Inferior parietal cortex (tissue), 1 donor: ENCODE results near the gene RPL38.
A peak's percentile ranks its signal among the peaks of the same experiment; 100 is the strongest.

Source experiments
- DNase-seq: peaks from one replicate; pipeline ENCODE4 v3.0.0-alpha.2; 2016; ENCODE audit errors: extremely low spot score

The RPL38 gene

DNA sequence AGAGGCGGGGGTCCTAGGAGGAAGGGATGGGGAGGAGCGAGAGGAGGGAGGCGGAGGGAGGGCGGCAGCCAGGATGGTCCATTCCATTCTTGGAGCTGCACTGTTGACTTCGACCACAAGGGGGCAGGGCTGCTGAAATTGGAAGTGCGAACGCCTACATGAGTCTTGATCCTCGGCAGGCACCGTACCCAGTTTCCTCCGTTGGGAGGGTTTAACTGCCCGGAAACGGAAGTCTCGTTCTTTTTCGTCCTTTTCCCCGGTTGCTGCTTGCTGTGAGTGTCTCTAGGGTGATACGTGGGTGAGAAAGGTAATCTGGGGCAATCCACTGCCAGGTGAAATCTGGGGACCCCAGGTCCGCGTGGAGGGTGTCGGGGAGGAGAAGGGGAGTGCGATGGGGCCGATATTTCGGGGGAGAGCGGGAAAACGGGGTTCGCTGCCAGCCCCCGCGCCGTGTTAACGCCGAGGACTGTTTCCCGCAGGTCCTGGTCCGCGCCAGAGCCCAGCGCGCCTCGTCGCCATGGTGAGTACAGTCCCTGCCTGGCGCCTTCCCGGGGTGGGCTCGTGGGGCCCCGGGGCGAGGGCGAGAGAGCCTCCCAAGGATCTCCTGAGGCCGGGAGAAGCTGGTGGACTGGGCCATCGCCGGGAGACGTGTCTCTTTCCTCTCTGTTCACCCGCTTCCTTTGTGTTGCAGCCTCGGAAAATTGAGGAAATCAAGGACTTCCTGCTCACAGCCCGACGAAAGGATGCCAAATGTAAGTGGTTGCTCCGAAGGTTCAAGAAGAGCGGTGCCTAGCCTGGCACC is at the start of gene RPL38:
Gene RPL38, plus strand, starts transcription at position 240 of the 802 bp plus-strand sequence. Its CDS starts 278 bp downstream, at position 518.
- DNase-seq, result peak; percentile 99

DNA sequence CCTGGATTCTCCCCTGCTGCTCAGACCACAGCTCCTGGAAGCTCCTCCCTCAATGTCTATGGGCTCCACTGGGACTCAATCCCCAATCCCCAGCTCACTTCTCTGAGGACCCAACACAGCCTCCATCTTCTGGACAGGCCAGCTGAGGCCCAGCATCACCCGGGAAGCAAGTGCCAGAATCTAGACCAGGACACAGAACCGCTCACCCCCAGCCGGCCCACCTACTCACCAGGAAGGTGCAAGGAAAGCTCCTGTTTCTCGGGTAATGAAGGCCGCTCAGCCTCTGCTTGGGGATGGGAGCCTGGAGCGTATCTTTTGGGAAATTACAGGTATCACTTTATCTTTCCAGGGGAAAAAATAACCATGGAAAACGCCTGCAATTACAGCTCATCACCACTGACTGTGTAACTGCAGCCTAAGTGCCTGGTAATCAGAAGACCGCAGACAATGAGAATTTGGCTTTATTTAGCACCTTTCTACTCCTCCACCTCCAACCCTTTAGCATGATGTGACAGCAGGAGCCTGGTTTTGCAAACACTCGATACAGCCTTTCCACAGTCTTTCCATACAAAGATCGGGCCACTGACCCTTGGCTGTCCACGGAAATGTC is 49.6 kb upstream of the RPL38 start:
- DNase-seq, result no peak

DNA sequence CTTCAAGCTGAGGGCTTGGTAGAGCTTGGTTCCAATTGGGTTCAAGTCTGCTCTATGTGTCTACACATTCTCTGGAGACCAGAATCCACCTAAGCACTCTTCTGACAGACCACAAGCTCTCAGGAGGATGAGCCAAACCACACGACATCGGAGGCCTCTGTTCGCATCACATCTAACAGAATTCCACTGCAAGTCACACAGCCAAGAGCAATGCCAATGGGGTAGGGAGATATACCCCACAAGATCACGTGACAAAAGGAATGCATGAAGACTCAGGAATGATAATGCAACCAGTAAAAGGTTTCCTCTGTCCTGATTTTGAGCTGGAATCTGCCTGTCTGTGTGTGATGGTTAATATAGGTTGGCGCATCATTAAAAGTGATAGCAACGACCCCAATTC is 46.6 kb upstream of the RPL38 start:
- DNase-seq, result no peak

DNA sequence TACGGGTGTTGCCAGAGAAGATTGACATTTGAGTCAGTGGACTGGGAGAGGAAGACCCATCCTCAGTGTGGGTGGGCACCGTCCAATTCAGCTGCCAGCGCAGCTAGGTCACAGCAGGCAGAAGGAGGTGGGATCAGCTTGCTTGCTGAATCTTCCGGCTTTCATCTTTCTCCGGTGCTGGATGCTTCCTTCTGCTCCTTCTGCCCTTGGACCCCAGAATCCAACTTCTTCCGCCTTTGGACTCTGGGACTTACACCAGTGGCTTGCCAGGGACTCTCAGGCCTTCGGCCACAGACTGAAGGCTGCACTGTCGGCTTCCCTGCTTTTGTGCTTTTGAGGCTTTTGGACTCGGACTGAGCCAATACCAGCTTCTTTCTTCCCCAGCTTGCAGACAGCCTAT is 46.1 kb upstream of the RPL38 start:
- no peak for DNase-seq

DNA sequence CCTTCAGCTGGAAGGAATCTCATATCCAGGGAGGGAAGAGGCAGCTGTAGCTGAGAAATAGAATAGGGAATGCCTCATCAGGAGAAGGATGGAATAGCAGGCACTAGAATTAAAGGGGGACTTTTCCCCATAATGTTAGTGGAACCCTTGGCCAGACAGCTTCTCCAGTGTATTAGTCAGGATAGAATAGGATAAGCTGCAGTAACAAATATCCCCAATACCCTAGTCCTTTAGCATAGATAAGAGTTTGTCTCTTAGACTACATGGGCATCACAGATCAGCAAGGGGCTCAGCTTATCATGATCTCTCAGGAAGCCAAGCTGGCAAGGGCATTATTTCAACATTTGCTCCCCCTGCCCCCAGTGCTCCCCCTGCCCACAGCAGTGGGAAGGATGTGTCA is 44.7 kb upstream of the RPL38 start:
- no peak for DNase-seq

DNA sequence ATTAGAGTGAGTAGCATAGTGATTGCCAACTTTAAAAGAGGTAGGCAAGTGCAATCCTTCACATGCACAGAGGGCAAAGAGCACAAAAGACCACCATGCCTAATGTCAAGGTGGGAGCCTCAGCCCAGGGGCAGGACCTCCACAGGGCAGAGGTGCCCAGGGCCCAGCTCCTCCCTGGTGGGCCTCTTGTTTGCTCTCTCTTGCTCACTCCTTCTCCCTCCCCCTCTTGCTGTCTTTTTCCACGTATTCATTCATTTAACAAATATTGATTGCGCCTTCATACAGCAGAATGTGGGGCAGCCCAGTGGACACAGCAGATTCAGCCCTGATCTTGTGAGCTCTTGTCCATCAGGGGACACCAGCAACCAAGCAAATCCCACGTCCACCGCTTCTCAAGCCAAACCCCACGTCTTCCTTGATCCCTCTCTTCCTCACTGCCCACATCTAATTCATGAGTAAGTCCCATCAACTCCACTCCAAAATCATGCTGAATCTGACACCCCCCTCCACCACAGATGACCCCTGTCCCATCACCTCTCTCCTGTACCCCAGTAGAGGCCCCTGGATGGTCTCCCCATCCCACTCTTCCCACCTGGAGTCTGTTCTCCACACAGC is 44.1 kb upstream of the RPL38 start:
- no peak for DNase-seq

DNA sequence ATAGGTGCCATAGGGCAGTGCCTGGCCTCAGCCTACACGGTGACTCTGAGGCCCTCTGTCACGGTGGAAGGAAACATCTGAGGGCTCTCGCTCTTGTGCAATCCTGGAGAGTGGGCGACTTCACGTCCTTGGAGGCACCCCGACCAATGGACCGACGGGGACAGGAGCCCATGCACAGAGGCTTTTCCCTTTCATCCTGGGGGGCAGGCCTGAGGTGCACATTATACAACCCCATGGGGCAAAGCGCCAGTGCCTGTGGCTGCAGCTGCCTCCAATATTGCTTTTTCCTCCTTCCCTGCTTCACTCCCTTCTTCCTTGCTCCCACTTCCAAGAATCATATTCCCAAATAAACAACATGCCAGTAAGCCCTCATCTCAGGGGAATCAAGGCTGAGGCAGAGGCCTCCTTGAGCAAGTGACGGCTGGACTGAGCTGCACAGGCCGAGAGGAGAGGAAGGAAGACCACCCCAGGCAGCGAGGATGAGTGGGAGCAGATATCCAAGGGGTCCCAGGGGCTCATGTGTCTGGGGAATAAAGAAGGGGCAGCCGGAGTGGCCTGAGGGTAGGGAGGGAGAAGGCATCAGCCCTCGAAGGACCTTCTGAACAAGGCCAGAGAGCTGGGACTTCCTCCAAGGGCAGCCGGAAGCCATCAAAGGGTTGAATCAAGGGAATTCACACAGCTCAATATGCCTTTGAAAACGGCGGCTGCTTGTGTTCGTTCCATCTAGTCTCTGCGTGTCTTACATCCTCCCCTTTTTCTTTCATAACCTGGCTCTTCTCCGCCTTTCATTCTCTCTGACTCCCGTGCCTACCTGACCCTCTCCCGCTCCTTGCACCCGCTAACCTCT is 42.6 kb upstream of the RPL38 start:
- no peak for DNase-seq

DNA sequence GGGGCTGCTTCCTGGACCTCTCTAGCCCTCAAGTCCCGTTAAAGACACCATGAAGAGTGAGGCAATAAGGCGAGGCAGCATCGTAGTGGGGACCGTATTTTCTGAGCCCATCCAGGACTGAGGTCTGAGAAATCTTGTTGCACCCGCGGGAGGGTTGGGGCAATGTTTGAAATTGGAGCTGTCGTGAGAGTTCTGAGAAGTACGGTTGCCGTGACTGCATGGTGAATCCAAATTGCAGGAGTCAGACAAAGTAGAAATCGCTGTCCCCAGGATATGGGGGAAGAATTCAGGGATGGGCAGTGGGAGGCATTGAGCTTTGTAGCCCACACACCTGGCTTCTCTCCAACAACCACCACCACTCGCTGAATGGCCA is 42.0 kb upstream of the RPL38 start:
- DNase-seq, result no peak

DNA sequence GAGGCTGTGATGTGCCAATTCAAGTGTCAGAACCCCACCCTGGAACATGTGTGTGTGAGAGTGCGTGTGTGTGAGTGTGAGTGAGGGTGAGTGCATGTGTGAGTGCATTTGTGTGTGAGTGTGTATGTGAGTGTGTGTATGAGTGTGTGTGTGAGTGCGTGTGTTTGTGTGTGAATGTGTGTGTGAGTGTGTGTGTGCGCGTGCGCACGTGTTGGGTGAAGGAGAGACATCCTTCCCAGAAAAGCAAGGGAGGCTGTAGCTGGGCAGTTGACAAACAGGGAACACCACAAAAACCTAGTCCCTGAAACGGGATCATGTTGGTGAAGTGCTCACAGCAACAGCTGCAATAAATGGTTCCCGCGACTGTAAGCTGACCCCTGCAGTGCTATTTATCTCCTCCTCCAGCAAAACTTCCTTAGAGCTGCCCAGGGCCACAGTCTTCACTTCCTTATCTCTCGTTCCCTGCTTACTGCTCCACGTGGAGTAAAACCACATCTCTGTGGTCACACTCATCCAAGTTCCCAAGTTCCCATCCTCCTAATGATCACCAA is 40.1 kb upstream of the RPL38 start:
- no peak for DNase-seq

DNA sequence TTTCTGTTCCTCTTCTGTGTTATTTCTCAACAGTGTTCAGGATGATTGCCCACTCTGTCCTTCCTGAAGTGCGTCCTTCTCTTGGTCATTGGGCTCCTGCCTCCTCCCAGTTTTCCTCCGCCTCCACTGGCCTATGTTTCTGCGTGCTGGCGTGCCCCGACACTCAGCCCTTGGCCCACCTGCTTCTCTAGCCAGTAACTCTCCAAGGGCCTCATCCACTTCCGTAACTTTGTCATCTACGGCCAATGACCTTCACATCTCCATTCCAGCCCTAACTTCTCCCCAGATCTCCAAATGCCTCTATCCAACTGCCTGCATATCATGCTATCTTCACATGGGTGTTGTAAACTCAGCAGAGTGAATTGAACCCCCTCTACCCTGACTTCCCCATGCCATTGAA is 39.6 kb upstream of the RPL38 start:
- DNase-seq, result no peak

DNA sequence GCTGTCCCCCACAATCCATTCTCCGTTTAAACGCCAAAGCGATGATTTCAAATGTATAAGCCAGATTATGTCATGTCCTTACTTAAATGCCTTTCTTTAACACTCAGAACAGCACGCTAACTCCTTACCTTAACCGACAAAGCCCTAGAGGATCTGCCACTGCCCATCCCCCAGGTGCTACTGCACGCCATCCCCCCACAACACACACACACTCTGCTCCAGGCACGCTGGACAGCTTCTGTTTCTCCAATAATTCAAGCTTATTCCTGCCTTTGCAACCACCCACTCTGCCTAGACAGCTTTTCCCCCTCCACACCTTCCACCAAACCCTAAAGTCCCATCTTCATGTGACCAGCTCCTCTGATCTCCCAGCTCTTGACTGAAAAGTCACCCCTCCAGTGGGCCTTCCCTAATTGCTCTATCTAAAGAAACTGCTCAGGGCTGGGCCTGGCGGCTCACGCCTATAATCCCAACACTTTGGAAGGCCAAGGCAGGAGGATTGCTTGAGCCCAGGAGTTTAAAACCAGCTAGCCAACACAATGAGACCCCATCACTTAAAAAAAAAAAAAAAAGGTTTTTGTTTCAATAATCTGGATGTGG is 38.9 kb upstream of the RPL38 start:
- no peak for DNase-seq

DNA sequence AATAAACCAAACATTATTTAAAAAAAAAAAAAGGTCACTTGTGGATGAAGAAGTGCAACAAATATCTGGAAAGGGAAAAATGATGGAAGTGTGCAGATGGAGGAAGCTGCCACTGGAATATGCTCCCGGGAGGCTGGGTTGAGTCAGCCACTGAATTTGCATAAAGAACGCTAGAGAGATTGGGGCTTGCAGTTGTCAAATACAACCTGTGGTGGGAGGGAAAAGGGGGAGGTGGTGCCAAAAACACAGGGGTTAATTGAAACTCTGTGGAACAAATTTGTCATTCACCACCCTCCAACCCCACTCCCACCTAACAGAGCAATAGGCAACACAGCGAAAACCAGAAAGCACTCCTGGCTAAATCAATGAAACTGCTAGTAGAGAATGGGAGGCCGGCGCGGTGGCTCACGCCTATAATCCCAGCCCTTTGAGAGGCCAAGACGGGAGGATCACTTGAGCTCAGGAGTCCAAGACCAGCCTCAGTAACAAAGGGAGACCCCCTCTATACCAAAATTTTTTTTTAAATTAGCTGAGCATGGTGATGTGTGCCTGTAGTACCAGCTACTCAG is 37.6 kb upstream of the RPL38 start:
- DNase-seq, result no peak

DNA sequence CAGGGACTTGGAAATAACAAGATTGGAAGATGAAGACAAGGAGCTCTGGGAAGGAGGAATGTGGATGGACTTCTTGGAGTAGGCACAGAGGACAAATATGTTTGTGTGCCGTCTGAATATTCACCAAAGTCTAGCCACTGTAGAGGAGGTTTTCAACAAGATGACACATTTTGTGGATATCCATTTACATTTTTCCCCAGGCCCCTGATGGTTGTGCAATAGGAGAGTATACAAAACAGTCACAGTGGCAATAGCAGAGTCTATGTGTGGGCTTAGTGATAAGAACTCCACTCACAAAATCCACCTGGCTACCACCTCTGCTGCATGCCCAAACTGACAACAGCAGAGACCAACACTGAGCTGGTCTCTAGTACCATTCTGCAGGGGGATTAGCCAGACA is 32.6 kb upstream of the RPL38 start:
- no peak for DNase-seq

DNA sequence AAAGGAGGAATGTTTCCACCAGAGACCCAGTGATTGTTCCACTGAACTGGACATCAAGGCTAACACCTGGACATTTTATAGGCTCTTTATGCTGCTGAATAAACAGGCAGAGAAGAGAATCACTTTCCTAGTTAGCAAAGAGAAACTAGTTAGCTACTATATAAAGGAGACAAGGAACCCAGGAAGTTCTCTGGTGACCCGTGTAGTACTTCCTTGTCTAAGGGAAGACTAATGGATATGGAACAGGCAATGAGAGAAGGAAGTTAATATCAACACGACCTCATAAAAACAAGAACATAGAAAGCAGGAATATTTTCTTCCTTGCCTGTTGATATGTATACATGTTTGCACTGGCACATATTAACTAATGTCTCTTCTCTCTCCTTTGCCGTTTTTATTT is 30.8 kb upstream of the RPL38 start:
- DNase-seq, result no peak

DNA sequence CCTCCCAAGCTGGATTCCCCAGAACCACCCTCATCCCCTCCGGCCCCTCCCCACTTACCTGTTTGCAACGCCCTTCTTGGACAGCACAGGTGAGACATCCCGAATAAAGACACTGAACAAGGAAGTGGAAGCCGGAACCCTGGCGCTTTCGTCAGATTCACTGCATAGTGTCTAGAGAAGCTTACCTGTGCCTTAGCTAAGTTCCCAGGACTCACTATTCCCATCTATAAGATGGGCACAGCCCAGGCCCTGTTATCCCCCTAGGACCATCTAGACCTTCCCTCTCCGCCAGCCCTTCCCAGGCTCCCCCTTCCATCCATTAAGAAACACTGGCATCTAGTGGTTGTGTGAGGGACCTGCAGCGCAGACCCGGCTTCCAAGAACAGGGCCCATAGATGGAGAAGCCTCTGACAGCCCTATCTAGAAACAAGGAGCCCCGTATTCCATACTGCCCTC is 26.9 kb upstream of the RPL38 start:
- peak; percentile 76 for DNase-seq

DNA sequence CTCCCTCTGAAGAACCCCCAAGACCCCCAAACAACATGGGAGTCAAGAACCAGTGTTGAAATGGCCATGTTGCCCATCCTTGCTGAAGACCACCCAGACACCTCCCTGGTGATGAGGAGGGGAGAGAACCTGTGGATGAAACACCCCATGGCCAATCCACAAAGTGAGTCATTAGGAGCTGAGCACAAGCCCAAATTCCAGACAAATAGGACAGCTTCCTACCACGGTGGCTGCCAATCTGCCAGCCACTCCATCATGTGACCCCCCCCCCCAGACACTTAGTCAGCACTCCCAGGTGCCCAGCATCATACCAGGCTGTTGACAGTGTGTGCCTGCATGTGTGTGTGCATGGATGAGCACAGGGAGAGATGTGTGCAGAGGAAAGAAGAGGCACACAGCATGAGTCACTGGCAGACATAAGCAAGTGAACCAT is 26.4 kb upstream of the RPL38 start:
- no peak for DNase-seq

DNA sequence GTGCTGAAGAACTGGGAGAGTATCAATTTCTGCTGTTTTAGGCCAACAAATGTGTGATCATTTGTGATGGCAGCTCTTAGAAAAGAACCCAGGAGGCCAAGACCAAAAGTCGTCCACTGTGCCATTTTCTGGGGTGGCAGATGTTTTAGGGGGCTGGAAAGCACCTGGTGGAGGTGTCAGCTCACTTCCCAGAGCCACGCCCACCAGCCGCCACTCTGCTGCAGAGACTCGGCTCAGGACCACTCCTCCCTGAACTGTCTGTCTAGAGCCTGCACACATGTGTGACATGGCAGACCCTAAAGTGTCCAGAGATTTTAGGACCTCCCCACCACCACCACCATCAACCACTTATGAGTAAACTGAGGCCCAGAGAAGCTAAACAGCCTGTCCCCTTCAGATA is 23.9 kb upstream of the RPL38 start:
- DNase-seq, result no peak

DNA sequence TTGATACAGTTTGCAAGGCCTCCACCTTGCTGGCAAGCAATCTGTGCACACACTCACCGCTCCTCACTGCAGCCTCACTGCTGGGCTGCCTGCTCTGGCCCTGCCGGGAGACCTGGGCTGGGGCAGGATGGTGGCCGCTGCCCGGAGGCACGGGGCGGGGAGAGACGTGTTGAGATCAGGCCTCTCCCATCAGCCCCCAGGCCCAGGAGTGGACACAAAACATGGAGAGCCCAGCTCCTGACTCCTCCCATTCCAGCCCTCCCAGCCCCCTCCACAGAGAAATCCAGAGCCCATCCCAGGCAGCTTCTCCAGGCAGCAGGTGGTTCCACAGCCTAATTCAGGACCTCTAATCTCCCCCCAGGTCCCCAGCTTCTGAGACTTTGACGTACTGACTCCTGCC is 23.1 kb upstream of the RPL38 start:
- no peak for DNase-seq

DNA sequence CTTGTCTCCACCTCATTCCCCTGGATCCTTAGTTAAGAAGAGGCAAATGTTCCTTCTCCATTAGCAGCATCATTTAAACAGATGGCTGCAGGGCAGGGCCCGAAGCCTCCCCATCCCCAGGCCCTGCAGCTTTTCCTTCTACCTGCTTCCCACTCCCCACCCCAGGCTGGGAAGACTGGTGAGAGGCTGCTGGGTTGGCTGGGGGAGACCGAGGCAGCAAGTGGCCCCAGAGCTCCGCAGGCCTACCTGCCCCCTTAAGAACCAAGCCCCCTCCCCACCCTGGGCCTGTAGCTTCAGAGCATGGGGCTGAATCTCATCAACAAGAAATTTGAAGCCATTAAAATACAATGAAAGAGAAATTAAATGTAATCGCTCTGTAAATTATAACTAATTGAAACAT is 22.1 kb upstream of the RPL38 start:
- no peak for DNase-seq

DNA sequence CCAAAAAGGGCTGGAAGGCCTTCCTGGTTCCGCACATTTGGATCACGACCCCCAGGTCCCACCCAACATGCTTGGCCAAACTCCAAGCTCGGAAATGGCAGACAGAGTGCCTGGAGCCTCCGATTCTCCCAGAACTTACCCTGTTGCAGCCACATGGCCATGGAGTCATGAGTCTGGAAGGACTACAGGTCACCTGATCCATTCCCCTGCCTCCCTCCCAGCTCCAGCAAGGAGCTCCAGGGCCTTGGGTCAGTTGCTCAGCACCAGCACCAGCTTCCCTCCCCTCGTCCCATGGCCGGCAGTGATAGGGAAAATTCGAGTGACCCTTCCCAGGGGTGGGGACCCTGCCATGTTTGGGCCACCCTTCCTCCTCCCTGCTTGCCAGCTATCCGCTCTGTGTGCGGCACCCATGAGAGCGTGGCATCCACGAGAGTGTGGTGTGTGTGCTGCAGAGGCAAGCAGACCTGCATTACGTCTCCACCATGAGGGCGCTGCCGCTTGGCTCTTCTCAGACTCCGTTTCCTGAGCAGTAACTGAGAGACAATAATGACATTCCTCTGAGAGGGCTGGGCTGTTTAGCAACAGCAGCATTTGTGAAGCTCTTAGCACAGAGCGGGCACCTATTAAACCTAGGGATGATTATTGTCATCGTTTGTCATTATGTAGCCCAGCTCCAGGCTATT is 21.3 kb upstream of the RPL38 start:
- no peak for DNase-seq

DNA sequence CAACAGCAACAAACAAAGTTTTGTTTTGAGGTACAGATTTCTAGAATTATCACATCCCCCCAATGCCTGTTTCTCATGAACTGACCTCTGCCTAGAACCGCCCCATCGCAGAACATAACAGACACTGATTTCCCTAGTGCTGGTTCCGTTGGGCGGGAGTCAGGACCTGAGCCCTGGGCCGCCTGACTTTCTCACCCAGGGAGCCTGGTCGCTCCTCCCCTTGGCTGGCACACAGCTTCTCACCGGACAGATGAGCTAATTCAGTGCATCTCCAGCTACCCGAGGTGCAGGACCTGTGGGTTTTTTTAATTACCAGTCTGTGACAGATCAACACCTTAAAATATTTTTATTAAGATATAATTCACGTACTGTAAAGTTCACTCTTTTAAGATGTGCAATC is 20.1 kb upstream of the RPL38 start:
- DNase-seq, result no peak
